GM18526 (cell line): ENCODE results near the gene ZNHIT3.

Experiments
- POLR2A ChIP-seq: IDR thresholded peaks from 3 replicates; pipeline ENCODE4 v1.6.1; 2011; ENCODE audit not compliant: insufficient read length; ENCODE audit errors: extremely low read depth

The ZNHIT3 gene

DNA sequence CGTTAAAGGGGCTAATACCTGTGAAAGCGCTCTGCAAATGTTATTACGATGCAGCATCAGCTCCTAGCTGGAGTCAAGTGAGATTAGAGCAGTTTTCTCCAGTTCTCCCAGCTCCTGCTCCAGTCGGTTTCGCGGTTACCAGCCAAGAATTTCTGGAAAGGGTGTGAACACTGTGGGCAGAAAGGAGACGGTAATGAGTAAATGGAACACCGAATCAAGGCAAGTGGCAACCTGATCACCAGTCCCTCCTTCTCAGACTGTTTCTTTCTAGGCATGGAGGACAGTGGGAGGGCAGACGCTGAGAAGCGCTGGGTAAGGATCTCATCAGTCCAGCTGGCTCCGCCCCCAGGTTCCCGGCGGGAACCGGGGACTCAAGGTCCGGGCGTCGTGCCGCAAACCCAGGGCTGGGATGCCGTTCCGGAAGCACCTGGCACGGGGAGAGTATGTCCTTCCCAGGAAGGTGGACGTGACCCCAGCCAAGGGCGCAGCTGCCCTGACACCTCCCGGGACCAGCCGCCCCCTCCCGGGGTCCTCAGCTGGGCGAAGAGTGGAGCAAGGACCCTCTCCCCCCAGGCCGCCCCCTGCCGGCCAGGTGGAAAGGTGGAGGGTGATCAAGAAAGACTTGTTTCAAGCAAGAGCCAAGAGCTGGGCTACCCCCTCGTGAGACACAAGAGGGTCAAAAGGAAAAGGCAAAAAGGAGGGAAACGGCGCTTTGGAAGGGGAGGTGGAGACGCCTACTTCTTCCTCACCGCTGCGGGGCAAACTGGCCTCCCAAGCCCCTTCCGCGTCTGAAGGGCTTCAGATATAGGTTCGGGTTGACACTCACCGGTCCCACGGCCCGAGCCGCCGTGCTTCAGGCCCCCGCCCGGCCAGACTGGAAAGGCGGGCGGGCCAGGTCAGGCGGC, 47.7 kb downstream of the ZNHIT3 start:
- TF ChIP-seq POLR2A, result no peak

DNA sequence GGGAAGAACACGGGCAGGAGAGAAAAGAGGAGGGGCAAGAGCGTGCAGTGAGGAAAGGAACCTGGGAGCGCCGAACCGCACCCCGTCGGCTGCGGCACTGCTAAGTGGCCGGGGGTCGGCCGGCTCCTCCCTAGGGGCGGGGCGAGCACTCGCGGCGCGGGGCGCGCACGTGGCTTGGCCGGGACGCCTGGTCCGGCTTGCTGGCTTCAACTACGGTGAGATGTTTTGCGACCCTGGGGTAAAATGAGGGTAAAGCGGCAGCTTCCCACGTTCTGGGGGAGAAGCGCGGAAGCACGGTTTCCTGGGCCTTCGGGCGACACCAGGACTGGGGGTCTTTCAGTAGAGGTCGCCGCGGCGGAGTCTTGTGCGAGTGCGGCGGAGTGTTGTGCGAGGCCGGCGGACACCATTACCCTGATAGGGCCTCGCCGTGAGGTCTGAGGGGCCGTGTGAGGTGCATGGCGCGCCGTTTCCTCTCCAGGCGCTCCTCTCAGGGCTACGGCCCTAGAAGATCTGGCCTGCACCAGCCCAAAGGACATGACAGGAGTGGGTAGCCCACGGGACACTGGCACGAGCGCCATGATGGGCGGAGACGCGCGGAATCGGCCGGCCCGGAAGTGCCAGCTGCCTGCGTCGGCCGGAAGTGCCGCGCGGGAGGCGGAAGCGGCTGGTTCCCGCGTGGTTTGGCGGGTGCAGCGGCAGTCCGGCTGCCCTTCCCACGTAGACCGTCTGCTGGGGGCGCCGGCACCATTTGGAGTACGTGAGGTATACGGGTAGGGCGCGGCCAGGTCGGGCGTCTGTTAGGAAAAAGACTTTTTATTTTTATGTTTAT, 48.6 kb downstream of the ZNHIT3 start, which contains the start of the genes MYO19 and PIGW:
MYO19 (minus strand) TSS at position 29 of the 829 bp plus-strand sequence. CDS start 2,330 bp downstream, outside the sequence.
PIGW (plus strand) TSS at position 148 of the 829 bp plus-strand sequence. CDS start 2,115 bp downstream, outside the sequence.
- TF ChIP-seq POLR2A, result peak; percentile 92

DNA sequence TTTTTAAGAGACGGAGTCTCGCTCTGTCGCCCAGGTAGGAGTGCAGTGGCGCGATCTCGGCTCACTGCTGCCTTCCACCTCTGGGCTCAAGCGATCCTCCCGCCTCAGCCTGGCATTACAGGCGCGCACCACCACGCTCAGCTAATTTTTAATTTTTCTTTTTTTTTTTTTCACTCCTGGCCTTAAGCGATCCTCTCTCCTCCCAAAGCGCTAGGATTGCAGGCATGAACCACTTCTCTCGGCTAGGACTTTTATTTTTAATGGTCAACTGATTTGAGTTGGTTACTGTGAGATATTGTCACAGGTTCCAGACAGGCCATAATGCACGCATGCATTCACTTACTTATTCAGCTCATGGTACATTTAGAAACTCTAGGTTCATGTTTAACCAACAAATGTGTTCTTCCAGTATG, 49.2 kb downstream of the ZNHIT3 start:
- TF ChIP-seq POLR2A, result no peak

DNA sequence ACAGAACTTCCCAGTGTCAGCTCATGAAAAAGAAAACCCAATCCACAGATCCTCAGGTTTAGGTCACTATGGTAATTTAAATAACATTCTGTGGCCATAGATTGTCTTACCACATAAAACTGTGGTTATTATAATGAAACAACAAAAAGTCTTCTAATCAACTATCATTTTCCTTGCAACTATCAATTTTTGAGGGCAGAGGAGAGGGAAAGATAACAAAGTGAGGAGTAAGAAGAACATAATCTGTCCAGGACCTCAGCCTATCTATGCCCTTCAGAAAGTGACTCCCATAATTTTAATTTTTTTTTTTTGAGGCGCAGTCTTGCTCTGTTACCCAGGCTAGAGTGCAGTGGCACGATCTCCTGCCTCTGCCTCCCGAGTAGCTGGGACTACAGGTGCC, 54.2 kb downstream of the ZNHIT3 start:
- no peak for TF ChIP-seq POLR2A

DNA sequence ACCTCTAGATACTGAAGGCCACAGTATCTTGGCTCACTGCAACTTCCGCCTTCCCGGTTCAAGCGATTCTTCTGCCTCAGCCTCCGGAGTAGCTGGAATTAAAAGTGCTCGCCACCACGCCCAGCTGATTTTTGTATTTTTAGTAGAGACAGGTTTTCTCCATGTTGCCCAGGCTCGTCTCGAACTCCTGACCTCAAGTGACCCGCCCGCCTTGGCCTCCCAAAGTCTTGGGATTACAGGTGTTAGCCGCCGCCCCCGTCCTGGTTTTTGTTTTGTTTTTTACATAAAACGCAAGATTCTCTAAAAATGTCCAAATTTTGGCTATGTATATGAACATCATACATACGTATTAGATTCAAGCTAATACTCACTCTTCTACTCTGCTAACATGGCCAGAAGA, 56.3 kb downstream of the ZNHIT3 start:
- no peak for TF ChIP-seq POLR2A

DNA sequence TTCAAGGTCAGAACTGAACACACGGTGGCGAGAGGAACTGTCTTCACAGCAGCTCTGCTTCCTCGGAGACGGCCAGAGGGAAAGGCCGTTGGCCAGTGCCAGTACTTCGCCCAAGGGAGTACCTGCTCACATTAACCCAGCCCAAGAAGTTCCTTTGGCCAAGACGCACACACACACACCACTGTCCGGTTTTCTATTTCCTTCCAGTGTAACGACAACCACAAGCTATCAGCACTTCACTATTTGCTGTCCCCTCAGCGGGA, 57.5 kb downstream of the ZNHIT3 start:
- TF ChIP-seq POLR2A, result no peak

DNA sequence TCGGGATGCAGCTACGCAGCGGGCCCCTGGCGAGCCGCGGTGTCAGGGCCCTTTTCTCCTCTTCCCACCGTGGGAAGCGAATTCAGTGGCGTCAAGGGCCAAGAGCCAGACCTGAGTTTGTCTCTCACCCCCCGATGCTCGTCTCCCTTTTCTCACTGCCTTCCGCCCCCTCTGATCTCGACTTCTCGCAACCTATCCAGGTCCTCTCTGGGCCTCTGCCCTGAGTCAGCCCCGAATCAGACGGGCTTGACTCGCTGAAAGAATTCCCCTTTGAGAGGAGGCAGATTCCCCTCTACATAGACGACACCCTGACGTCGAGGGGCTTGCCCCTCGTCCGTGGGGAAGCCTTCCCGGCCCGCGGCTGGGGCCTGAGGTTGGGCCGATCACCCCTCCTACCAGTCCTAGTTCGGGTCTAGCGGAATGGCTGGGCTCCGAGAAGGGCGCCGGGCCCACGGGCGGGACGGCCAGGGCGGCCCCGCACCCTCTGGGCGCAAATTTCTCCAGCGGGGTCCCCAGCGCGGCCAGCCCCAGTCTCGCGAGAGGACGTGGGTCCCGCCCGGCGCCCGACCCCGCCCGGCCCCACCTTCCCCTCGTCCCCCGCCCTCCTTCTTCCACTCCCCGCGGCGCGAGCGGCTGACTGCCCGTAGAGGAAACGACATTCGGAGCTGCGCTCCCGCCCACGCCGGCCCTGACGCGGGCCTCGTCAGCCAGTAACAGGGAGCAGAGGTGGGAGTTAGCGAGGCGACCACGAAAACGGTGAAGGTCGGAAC, 58.0 kb downstream of the ZNHIT3 start, which contains the start of gene GGNBP2:
GGNBP2 (plus strand) TSS at position 613 of the 770 bp plus-strand sequence. CDS start 806 bp downstream, outside the sequence.
- TF ChIP-seq POLR2A, result peak; percentile 89

DNA sequence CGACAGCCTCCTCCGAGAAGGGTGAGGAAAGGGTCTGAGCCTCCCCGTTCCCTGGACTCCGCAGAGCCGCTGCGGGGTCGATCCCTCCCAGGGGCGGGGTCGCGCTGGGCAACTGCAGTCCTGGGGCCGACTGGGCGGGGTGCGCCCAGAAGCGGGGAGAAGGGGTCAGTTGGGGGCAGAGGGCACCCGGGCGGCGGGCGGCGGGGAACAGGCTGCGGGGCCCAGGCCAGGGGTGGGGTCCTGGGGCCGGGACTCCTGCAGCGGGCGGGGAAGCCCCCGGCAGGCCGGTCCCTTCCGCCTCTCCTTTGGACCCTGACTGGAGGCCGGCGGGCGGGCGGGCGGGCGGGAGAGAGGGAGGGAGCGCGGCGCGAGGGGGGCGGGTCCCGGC, 58.6 kb downstream of the ZNHIT3 start:
- no peak for TF ChIP-seq POLR2A
